Measurements from ENCODE around the gene MAP3K6. TPM values are rescaled to one million over a fixed set of nuclear protein-coding genes. Genes with fewer than 3 reads are reported as not detected.

The MAP3K6 gene
- polyA plus RNA-seq, 1 donor = 6.5 TPM

DNA sequence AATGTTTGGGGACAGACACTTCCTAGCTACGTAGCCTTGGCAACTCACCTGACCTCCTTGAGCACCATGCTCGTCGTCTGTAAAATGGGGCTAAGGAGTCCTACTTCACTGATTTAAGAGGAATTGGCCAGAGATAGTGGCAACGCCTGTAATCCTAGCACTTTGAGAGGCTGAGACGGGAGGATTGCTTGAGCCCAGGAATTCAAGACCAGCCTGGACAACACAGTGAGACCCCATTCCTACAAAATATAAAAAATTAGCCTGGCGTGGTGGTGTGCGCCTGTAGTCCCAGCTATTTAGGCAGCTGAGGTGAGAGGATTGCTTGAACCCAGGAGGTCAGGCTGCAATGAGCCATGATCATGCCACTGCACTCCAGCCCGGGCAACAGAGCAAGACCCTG lies 20.4 kb downstream of the MAP3K6 start:
- Histone ChIP-seq H3K27ac (ENCODE audit: low read length) (no peak overlapping the region), H3K4me1 (ENCODE audit: control insufficient read depth, insufficient read depth, low read length) (peaks cover 38% of the 10 kb centered on the region)
- no CpG with 5 or more reads among the region's 8 CpGs for WGBS (ENCODE audit: insufficient coverage, low lambda C conversion rate)

DNA sequence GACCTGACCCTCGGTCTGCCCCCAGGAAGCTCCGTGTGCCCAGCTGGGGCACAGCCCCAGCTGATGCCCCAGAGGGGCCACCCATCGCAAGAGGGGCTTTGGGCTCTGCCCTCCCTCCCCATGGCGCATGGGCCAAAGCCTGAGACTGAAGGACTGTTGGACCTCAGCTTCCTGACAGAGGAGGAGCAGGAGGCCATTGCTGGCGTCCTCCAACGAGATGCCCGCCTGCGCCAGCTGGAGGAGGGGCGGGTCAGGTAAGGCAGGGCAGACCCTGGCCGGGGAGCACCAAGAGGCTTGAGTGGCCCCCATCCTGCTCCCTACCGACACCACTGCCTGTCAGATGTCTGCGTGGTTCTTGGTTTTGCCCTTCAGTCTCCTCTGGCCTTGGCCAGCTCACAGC lies 21.5 kb downstream of the MAP3K6 start:
- no peak overlapping the region for H3K27ac ChIP-seq (ENCODE audit: low read length)
- H3K27me3 ChIP-seq (ENCODE audit: control insufficient read depth, insufficient read depth, low read length) = peaks cover 11% of the 10 kb centered on the region
- DNase-seq = no peak
- H3K4me3 ChIP-seq (ENCODE audit: low read length) = no peak overlapping the region
- H3K36me3 ChIP-seq (ENCODE audit: control insufficient read depth, insufficient read depth, low read length) = no peaks in the 10 kb centered on the region
- peaks cover 2% of the 10 kb centered on the region for H3K9me3 ChIP-seq (ENCODE audit: control insufficient read depth, low read depth, low read length)
- H3K4me1 ChIP-seq (ENCODE audit: control insufficient read depth, insufficient read depth, low read length) = peaks cover 27% of the 10 kb centered on the region
- WGBS (ENCODE audit: insufficient coverage, low lambda C conversion rate) = no CpG with 5 or more reads among the region's 12 CpGs

More for the DNA sequence above, 20.4 kb downstream of the MAP3K6 start:
- Histone ChIP-seq H3K9me3 (ENCODE audit: control insufficient read depth, low read depth, low read length) (peaks cover 6% of the 10 kb centered on the region), H3K4me3 (ENCODE audit: low read length) (no peak overlapping the region), H3K27me3 (ENCODE audit: control insufficient read depth, insufficient read depth, low read length) (peaks cover 18% of the 10 kb centered on the region), H3K36me3 (ENCODE audit: control insufficient read depth, insufficient read depth, low read length) (no peaks in the 10 kb centered on the region)
- DNase-seq = no peak

DNA sequence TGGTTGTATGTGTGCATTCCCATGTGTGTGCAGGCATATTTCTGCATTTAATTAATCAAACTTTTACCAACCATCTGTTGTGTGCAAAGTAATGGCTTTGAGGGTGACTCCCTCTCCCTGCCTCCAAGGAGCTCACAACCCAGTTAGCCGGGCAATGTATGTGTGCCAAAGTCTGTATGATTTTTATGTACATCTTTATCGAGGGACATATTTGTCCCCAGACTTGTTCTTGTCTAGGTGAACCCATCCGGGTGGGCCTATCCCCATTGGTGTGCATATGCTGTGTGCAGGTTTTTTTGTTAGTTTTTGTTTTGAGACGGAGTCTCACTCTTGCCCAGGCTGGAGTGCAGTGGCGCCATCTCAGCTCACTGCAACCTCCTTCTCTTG lies 23.1 kb downstream of the MAP3K6 start:
- Histone ChIP-seq H3K27ac (ENCODE audit: low read length) (no peak overlapping the region), H3K4me3 (ENCODE audit: low read length) (no peak overlapping the region), H3K9me3 (ENCODE audit: control insufficient read depth, low read depth, low read length) (no peaks in the 10 kb centered on the region), H3K27me3 (ENCODE audit: control insufficient read depth, insufficient read depth, low read length) (no peaks in the 10 kb centered on the region), H3K36me3 (ENCODE audit: control insufficient read depth, insufficient read depth, low read length) (no peaks in the 10 kb centered on the region), H3K4me1 (ENCODE audit: control insufficient read depth, insufficient read depth, low read length) (peaks cover 18% of the 10 kb centered on the region)
- 80% methylated on average over 1 of the region's 5 CpGs for WGBS (ENCODE audit: insufficient coverage, low lambda C conversion rate)
- DNase-seq = no peak

GRCh38 chr1:27342778-27343638 lies 23.8 kb downstream of the MAP3K6 start:
- no CpG with 5 or more reads among the region's 31 CpGs for whole genome bisulfite sequencing (ENCODE audit: insufficient coverage, low lambda C conversion rate)
- peaks cover 18% of the 10 kb centered on the region for H3K4me1 ChIP-seq (ENCODE audit: control insufficient read depth, insufficient read depth, low read length)
- H3K27ac ChIP-seq (ENCODE audit: low read length) = no peak overlapping the region
- H3K36me3 ChIP-seq (ENCODE audit: control insufficient read depth, insufficient read depth, low read length) = no peaks in the 10 kb centered on the region
- no peaks in the 10 kb centered on the region for H3K9me3 ChIP-seq (ENCODE audit: control insufficient read depth, low read depth, low read length)
- H3K27me3 ChIP-seq (ENCODE audit: control insufficient read depth, insufficient read depth, low read length) = no peaks in the 10 kb centered on the region
- DNase-seq = peak in 1 of 2 donors; percentile 49
- H3K4me3 ChIP-seq (ENCODE audit: low read length) = peak overlapping the region; percentile 28

DNA sequence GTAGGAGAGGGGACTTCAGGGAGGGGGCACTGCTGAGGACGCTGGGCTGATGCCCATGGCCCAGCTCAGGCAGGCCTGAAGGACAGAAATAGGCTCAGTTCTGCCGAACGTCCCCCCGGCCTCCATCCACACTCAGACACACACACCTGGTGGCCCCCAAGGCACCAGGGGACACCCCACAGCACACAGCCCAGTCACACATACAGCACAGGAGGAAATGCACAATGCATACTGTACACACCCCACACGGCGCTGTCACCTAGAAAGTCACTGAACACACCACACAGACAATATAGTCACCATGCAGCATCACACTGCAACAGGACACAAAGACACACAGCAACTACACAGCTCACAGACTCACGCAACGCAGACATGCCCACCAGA lies 24.4 kb downstream of the MAP3K6 start:
- H3K4me1 ChIP-seq (ENCODE audit: control insufficient read depth, insufficient read depth, low read length) = peaks cover 18% of the 10 kb centered on the region
- no CpG with 5 or more reads among the region's 8 CpGs for WGBS (ENCODE audit: insufficient coverage, low lambda C conversion rate)
- DNase-seq = no peak
- H3K9me3 ChIP-seq (ENCODE audit: control insufficient read depth, low read depth, low read length) = no peaks in the 10 kb centered on the region
- no peak overlapping the region for H3K27ac ChIP-seq (ENCODE audit: low read length)
- H3K4me3 ChIP-seq (ENCODE audit: low read length) = peak overlapping the region; percentile 50
- H3K27me3 ChIP-seq (ENCODE audit: control insufficient read depth, insufficient read depth, low read length) = no peaks in the 10 kb centered on the region
- no peaks in the 10 kb centered on the region for H3K36me3 ChIP-seq (ENCODE audit: control insufficient read depth, insufficient read depth, low read length)

GRCh38 chr1:27341525-27342252 lies 25.1 kb downstream of the MAP3K6 start, which contains the start of gene SYTL1:
Gene SYTL1 (plus strand): TSS chr1:27342022. CDS start chr1:27345335, 3,313 bp downstream.
- Histone ChIP-seq H3K36me3 (ENCODE audit: control insufficient read depth, insufficient read depth, low read length) (peaks cover 3% of the 10 kb centered on the region), H3K27me3 (ENCODE audit: control insufficient read depth, insufficient read depth, low read length) (no peaks in the 10 kb centered on the region), H3K9me3 (ENCODE audit: control insufficient read depth, low read depth, low read length) (no peaks in the 10 kb centered on the region), H3K27ac (ENCODE audit: low read length) (peak within 1 kb of the TSS; percentile 18), H3K4me1 (ENCODE audit: control insufficient read depth, insufficient read depth, low read length) (peaks cover 18% of the 10 kb centered on the region), H3K4me3 (ENCODE audit: low read length) (peak within 1 kb of the TSS; percentile 50)
- no CpG with 5 or more reads among the region's 22 CpGs for WGBS (ENCODE audit: insufficient coverage, low lambda C conversion rate)
- DNase-seq = peak in 1 of 2 donors; percentile 71

DNA sequence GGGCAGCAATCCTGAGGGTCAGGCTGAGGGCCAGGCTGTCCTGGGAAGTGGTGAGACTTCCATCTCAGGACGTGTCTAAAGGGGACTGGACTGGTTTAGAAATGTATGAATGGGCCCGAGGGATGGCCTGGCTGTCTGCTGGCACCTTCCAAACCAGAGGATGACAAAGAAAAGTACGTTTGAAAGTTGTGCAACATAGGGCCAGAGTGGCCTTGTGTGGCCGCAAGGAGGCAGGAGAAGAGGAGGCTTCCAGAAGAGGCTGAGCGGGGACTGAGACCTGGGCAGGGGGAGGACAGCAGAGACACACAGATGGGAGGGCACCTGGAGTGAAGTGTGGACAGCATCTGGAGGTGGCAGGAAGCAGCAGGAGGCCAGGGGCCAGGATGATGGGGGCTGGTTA lies 27.5 kb downstream of the MAP3K6 start:
- 80% methylated on average over 1 of the region's 5 CpGs for WGBS (ENCODE audit: insufficient coverage, low lambda C conversion rate)
- H3K36me3 ChIP-seq (ENCODE audit: control insufficient read depth, insufficient read depth, low read length) = peaks cover 28% of the 10 kb centered on the region

GRCh38 chr1:27338751-27339150 lies 28.0 kb downstream of the MAP3K6 start:
- H3K27me3 ChIP-seq (ENCODE audit: control insufficient read depth, insufficient read depth, low read length) = no peaks in the 10 kb centered on the region
- H3K9me3 ChIP-seq (ENCODE audit: control insufficient read depth, low read depth, low read length) = no peaks in the 10 kb centered on the region
- no peak for DNase-seq
- peaks cover 32% of the 10 kb centered on the region for H3K36me3 ChIP-seq (ENCODE audit: control insufficient read depth, insufficient read depth, low read length)
- no CpG with 5 or more reads among the region's 6 CpGs for WGBS (ENCODE audit: insufficient coverage, low lambda C conversion rate)
- H3K27ac ChIP-seq (ENCODE audit: low read length) = no peak overlapping the region
- H3K4me3 ChIP-seq (ENCODE audit: low read length) = no peak overlapping the region
- peaks cover 18% of the 10 kb centered on the region for H3K4me1 ChIP-seq (ENCODE audit: control insufficient read depth, insufficient read depth, low read length)

More for the DNA sequence above, 27.5 kb downstream of the MAP3K6 start:
- no peak overlapping the region for H3K27ac ChIP-seq (ENCODE audit: low read length)
- H3K4me3 ChIP-seq (ENCODE audit: low read length) = no peak overlapping the region
- H3K27me3 ChIP-seq (ENCODE audit: control insufficient read depth, insufficient read depth, low read length) = no peaks in the 10 kb centered on the region
- no peaks in the 10 kb centered on the region for H3K9me3 ChIP-seq (ENCODE audit: control insufficient read depth, low read depth, low read length)
- DNase-seq = no peak
- peaks cover 18% of the 10 kb centered on the region for H3K4me1 ChIP-seq (ENCODE audit: control insufficient read depth, insufficient read depth, low read length)

- WGBS (ENCODE audit: insufficient coverage, low lambda C conversion rate) = no CpG with 5 or more reads among the region's 5 CpGs
- peaks cover 51% of the 10 kb centered on the region for H3K36me3 ChIP-seq (ENCODE audit: control insufficient read depth, insufficient read depth, low read length)
- H3K27ac ChIP-seq (ENCODE audit: low read length) = no peak overlapping the region
Observed at GRCh38 chr1:27336756-27337155, 30.0 kb downstream of the MAP3K6 start.

GRCh38 chr1:27335506-27336422 lies 31.0 kb downstream of the MAP3K6 start:
- H3K9me3 ChIP-seq (ENCODE audit: control insufficient read depth, low read depth, low read length) = no peaks in the 10 kb centered on the region
- H3K27me3 ChIP-seq (ENCODE audit: control insufficient read depth, insufficient read depth, low read length) = no peaks in the 10 kb centered on the region
- no peak overlapping the region for H3K4me3 ChIP-seq (ENCODE audit: low read length)
- no CpG with 5 or more reads among the region's 17 CpGs for WGBS (ENCODE audit: insufficient coverage, low lambda C conversion rate)
- H3K36me3 ChIP-seq (ENCODE audit: control insufficient read depth, insufficient read depth, low read length) = peaks cover 61% of the 10 kb centered on the region
- no peak overlapping the region for H3K27ac ChIP-seq (ENCODE audit: low read length)
- DNase-seq = no peak
- H3K4me1 ChIP-seq (ENCODE audit: control insufficient read depth, insufficient read depth, low read length) = no peaks in the 10 kb centered on the region

More at GRCh38 chr1:27336756-27337155, 30.0 kb downstream of the MAP3K6 start:
- Histone ChIP-seq H3K4me1 (ENCODE audit: control insufficient read depth, insufficient read depth, low read length) (peaks cover 4% of the 10 kb centered on the region), H3K9me3 (ENCODE audit: control insufficient read depth, low read depth, low read length) (no peaks in the 10 kb centered on the region), H3K27me3 (ENCODE audit: control insufficient read depth, insufficient read depth, low read length) (no peaks in the 10 kb centered on the region), H3K4me3 (ENCODE audit: low read length) (no peak overlapping the region)
- DNase-seq = no peak
